Activated CD8-positive, alpha-beta T cell treated with anti-CD3 and anti-CD28 coated beads, Interleukin-2, amount 10 ng/mL, durations not matched to agents 7 days and 5 days (primary cell): Measurements from ENCODE around the gene GALE. TPM values are rescaled to one million over a fixed set of nuclear protein-coding genes. Genes with fewer than 3 reads are reported as not detected.
"Not testable (repeated sequence)": the region's sequence is repeated elsewhere in the genome, so short reads cannot be mapped to it uniquely, and the experiment has no call there.

Experiments used
- ATAC-seq: fragments of 150-1000 bp; cut with Tn5 transposase; one replicate; pipeline ENCODE4 v1.10.0; 2021; ENCODE audit warnings: moderate library complexity
- CTCF ChIA-PET: fragments of 350-600 bp; sonication (Branson Sonifier 250); formaldehyde crosslinking; loops from one replicate; lab custom pipeline; 2021; ENCODE audit warnings: antibody characterized with exemption; lab: Charles Lee
- POLR2A ChIA-PET: fragments of 350-600 bp; sonication (Branson Sonifier 250); formaldehyde crosslinking; loops from one replicate; lab custom pipeline; 2021; ENCODE audit warnings: antibody characterized with exemption; lab: Charles Lee
- DNase-seq: peaks from one replicate; pipeline ENCODE4 v3.0.0-alpha.2; 2020
- H3K27ac Mint-ChIP-seq: one replicate; pipeline ENCODE4 v1.8.0; 2021; ENCODE audit warnings: mild to moderate bottlenecking, mixed read lengths
- H3K27me3 Mint-ChIP-seq: one replicate; pipeline ENCODE4 v1.8.0; 2021; ENCODE audit warnings: low read depth, mixed read lengths
- H3K36me3 Mint-ChIP-seq: one replicate; pipeline ENCODE4 v1.8.0; 2021; ENCODE audit warnings: low read depth, mixed read lengths
- H3K4me1 Mint-ChIP-seq: one replicate; pipeline ENCODE4 v1.8.0; 2021; ENCODE audit warnings: low read depth, mixed read lengths
- H3K4me3 Mint-ChIP-seq: one replicate; pipeline ENCODE4 v1.8.0; 2021; ENCODE audit warnings: mild to moderate bottlenecking, mixed read lengths
- H3K9me3 Mint-ChIP-seq: one replicate; pipeline ENCODE4 v1.8.0; 2022; ENCODE audit warnings: mixed read lengths; ENCODE audit not compliant: insufficient read depth
- total RNA-seq, 2 experiments: library from RNA; stranded (reverse); gene quantifications; one replicate each; pipeline ENCODE4 v1.2.3, GENCODE V29; 2021

The GALE gene
- total RNA-seq, 2 experiments from 2014 or later: 27.6 to 31.9 TPM

GRCh38 chr1:23826590-23826989 is 26.0 kb upstream of the GALE start:
- Mint-ChIP-seq H3K4me1 (peaks cover 21% of the 10 kb centered on the region), H3K4me3 (peak overlapping the region; percentile 31)
- not testable (repeated sequence) for ATAC-seq, H3K27ac Mint-ChIP-seq, DNase-seq, H3K27me3 Mint-ChIP-seq, H3K9me3 Mint-ChIP-seq, H3K36me3 Mint-ChIP-seq
- CTCF ChIA-PET: interaction anchor here (1.8 to 7.0 kb wide), 2 partner anchors 16 to 47 kb away, joined by 6 to 86 read pairs; no protein-coding TSS in a partner anchor
- POLR2A ChIA-PET: interaction anchor here (1.0 kb wide), 1 partner anchor 47 kb away, joined by 4 read pairs; no protein-coding TSS in a partner anchor

GRCh38 chr1:23825762-23826522 is 25.4 kb upstream of the GALE start:
- peak; percentile 37 for ATAC-seq
- peaks cover 21% of the 10 kb centered on the region for H3K4me1 Mint-ChIP-seq
- peak overlapping the region; percentile 93 for H3K27ac Mint-ChIP-seq
- no peaks in the 10 kb centered on the region for H3K27me3 Mint-ChIP-seq
- no peak for DNase-seq
- ChIA-PET POLR2A (interaction anchor here (0.6 to 1.3 kb wide), 14 partner anchors 12 to 525 kb away, joined by 3 to 7 read pairs (median 4); partner anchors contain the start of gene RPL11), CTCF (interaction anchor here (0.6 to 7.0 kb wide), 7 partner anchors 10 to 339 kb away, joined by 3 to 86 read pairs (median 3); no protein-coding TSS in a partner anchor)
- no peaks in the 10 kb centered on the region for H3K9me3 Mint-ChIP-seq
- peaks cover 5% of the 10 kb centered on the region for H3K36me3 Mint-ChIP-seq
- peak overlapping the region; percentile 96 for H3K4me3 Mint-ChIP-seq

GRCh38 chr1:23825076-23825761 is 24.7 kb upstream of the GALE start, which contains the start of gene HMGCL:
Gene HMGCL, minus strand, starts transcription at chr1:23825429. Its CDS starts 14 bp downstream, at chr1:23825415.
- Mint-ChIP-seq H3K4me3 (peak within 1 kb of the TSS; percentile 96), H3K4me1 (peaks cover 21% of the 10 kb centered on the region), H3K27me3 (no peaks in the 10 kb centered on the region), H3K36me3 (peaks cover 7% of the 10 kb centered on the region), H3K27ac (peak within 1 kb of the TSS; percentile 93), H3K9me3 (no peaks in the 10 kb centered on the region)
- DNase-seq: peak; percentile 93
- ChIA-PET CTCF (interaction anchor here (0.6 to 7.0 kb wide), 13 partner anchors 9 to 340 kb away, joined by 3 to 86 read pairs (median 3); no protein-coding TSS in a partner anchor), POLR2A (interaction anchor here (0.6 to 1.3 kb wide), 13 partner anchors 13 to 525 kb away, joined by 3 to 7 read pairs (median 3); partner anchors contain the start of gene RPL11)
- peak; percentile 96 for ATAC-seq

- H3K27me3 Mint-ChIP-seq: no peaks in the 10 kb centered on the region
- peak overlapping the region; percentile 96 for H3K4me3 Mint-ChIP-seq
- H3K9me3 Mint-ChIP-seq: no peaks in the 10 kb centered on the region
- ChIA-PET POLR2A (interaction anchor here (0.9 to 1.3 kb wide), 7 partner anchors 14 to 136 kb away, joined by 3 to 5 read pairs (median 3); partner anchors contain the start of gene RPL11), CTCF (interaction anchor here (1.0 to 7.0 kb wide), 10 partner anchors 8 to 92 kb away, joined by 3 to 86 read pairs (median 4); no protein-coding TSS in a partner anchor)
- H3K4me1 Mint-ChIP-seq: peaks cover 21% of the 10 kb centered on the region
- peaks cover 8% of the 10 kb centered on the region for H3K36me3 Mint-ChIP-seq
- no peak for DNase-seq
- no peak for ATAC-seq
- H3K27ac Mint-ChIP-seq: peak overlapping the region; percentile 93
Observed at GRCh38 chr1:23824711-23825075, 24.1 kb upstream of the GALE start.

GRCh38 chr1:23823767-23824166 is 23.2 kb upstream of the GALE start:
- CTCF ChIA-PET: interaction anchor here (1.0 to 7.0 kb wide), 5 partner anchors 9 to 93 kb away, joined by 4 to 86 read pairs (median 6); no protein-coding TSS in a partner anchor
- Mint-ChIP-seq H3K4me1 (peaks cover 21% of the 10 kb centered on the region), H3K27ac (no peak overlapping the region), H3K27me3 (no peaks in the 10 kb centered on the region), H3K4me3 (peak overlapping the region; percentile 96), H3K9me3 (no peaks in the 10 kb centered on the region), H3K36me3 (peaks cover 8% of the 10 kb centered on the region)
- POLR2A ChIA-PET: no interaction called here
- ATAC-seq (no peak), DNase-seq (no peak)

- no peaks in the 10 kb centered on the region for H3K27me3 Mint-ChIP-seq
- POLR2A ChIA-PET: interaction anchor here (0.8 to 2.4 kb wide), 2 partner anchors 16 to 99 kb away, joined by 4 to 6 read pairs; partner anchors contain the start of gene GALE
- no peak overlapping the region for H3K4me3 Mint-ChIP-seq
- ATAC-seq (no peak), DNase-seq (no peak)
- H3K27ac Mint-ChIP-seq: no peak overlapping the region
- no peaks in the 10 kb centered on the region for H3K9me3 Mint-ChIP-seq
- CTCF ChIA-PET: interaction anchor here (0.6 to 3.9 kb wide), 3 partner anchors 46 to 253 kb away, joined by 3 to 16 read pairs (median 3); no protein-coding TSS in a partner anchor
- peaks cover 9% of the 10 kb centered on the region for H3K4me1 Mint-ChIP-seq
- H3K36me3 Mint-ChIP-seq: peaks cover 16% of the 10 kb centered on the region
Observed at GRCh38 chr1:23817633-23818032, 17.1 kb upstream of the GALE start.

- H3K4me3 Mint-ChIP-seq: no peak overlapping the region
- H3K9me3 Mint-ChIP-seq: no peaks in the 10 kb centered on the region
- ChIA-PET CTCF (interaction anchor here (3.9 kb wide), 1 partner anchor 100 kb away, joined by 16 read pairs; no protein-coding TSS in a partner anchor), POLR2A (interaction anchor here (0.8 to 2.4 kb wide), 2 partner anchors 16 to 100 kb away, joined by 4 to 6 read pairs; partner anchors contain the start of gene GALE)
- H3K27me3 Mint-ChIP-seq: no peaks in the 10 kb centered on the region
- ATAC-seq: no peak
- peaks cover 19% of the 10 kb centered on the region for H3K36me3 Mint-ChIP-seq
- H3K4me1 Mint-ChIP-seq: peaks cover 9% of the 10 kb centered on the region
- DNase-seq: no peak
- no peak overlapping the region for H3K27ac Mint-ChIP-seq
Observed at GRCh38 chr1:23816906-23817305, 16.4 kb upstream of the GALE start.

- Mint-ChIP-seq H3K4me3 (no peak overlapping the region), H3K9me3 (no peaks in the 10 kb centered on the region), H3K36me3 (peaks cover 19% of the 10 kb centered on the region), H3K27me3 (no peaks in the 10 kb centered on the region), H3K27ac (no peak overlapping the region), H3K4me1 (peaks cover 9% of the 10 kb centered on the region)
- POLR2A ChIA-PET: interaction anchor here (2.4 kb wide), 1 partner anchor 15 kb away, joined by 6 read pairs; the partner anchor contains the start of gene GALE
- CTCF ChIA-PET: interaction anchor here (0.7 to 3.9 kb wide), 4 partner anchors 9 to 100 kb away, joined by 3 to 16 read pairs (median 3); partner anchors contain the start of gene HMGCL
- no peak for DNase-seq
- no peak for ATAC-seq
Observed at GRCh38 chr1:23816361-23816760, 15.8 kb upstream of the GALE start.

- Mint-ChIP-seq H3K4me3 (no peak overlapping the region), H3K27me3 (no peaks in the 10 kb centered on the region), H3K36me3 (peaks cover 19% of the 10 kb centered on the region), H3K27ac (no peak overlapping the region), H3K9me3 (no peaks in the 10 kb centered on the region), H3K4me1 (peaks cover 23% of the 10 kb centered on the region)
- ATAC-seq (no peak), DNase-seq (no peak)
- CTCF ChIA-PET: interaction anchor here (0.8 to 1.1 kb wide), 2 partner anchors 8 to 102 kb away, joined by 3 to 4 read pairs; no protein-coding TSS in a partner anchor
- POLR2A ChIA-PET: no interaction called here
Observed at GRCh38 chr1:23814016-23814415, 13.5 kb upstream of the GALE start.

- H3K27ac Mint-ChIP-seq: no peak overlapping the region
- CTCF ChIA-PET: interaction anchor here (0.7 to 7.7 kb wide), 39 partner anchors 11 to 670 kb away, joined by 3 to 131 read pairs (median 5); partner anchors contain the start of genes CNR2, ELOA, FUCA1 and GALE
- peaks cover 6% of the 10 kb centered on the region for H3K36me3 Mint-ChIP-seq
- H3K9me3 Mint-ChIP-seq: no peaks in the 10 kb centered on the region
- ATAC-seq (peak; percentile 67), DNase-seq (peak; percentile 75)
- POLR2A ChIA-PET: interaction anchor here (0.9 to 1.3 kb wide), 5 partner anchors 10 to 102 kb away, joined by 3 to 5 read pairs (median 4); partner anchors contain the start of genes CNR2, GALE and HMGCL
- peaks cover 26% of the 10 kb centered on the region for H3K4me1 Mint-ChIP-seq
- H3K27me3 Mint-ChIP-seq: no peaks in the 10 kb centered on the region
- no peak overlapping the region for H3K4me3 Mint-ChIP-seq
Observed at GRCh38 chr1:23810818-23811540, 10.4 kb upstream of the GALE start.
